Mesothelial cell of epicardium (in vitro differentiated cells): ENCODE data around the gene KLF13. TPM values are rescaled to one million over a fixed set of nuclear protein-coding genes. Genes with fewer than 3 reads are reported as not detected.

Source experiments
- DNase-seq, 2 experiments: peaks; one replicate each; pipeline ENCODE4 v3.0.0; 2021; ENCODE audit warnings: low spot score in 2 of 2; ENCODE audit not compliant: unreplicated experiment in 2 of 2
- H3K27ac Mint-ChIP-seq: 2 replicates; pipeline ENCODE4 v1.8.0; 2021; ENCODE audit warnings: mixed read lengths
- H3K27me3 Mint-ChIP-seq: 2 replicates; pipeline ENCODE4 v1.8.0; 2021; ENCODE audit warnings: low read depth, mixed read lengths
- H3K36me3 Mint-ChIP-seq: 2 replicates; pipeline ENCODE4 v1.8.0; 2021; ENCODE audit warnings: mixed read lengths
- H3K4me1 Mint-ChIP-seq: 2 replicates; pipeline ENCODE4 v1.8.0; 2021; ENCODE audit warnings: mixed read lengths
- H3K4me3 Mint-ChIP-seq: 2 replicates; pipeline ENCODE4 v1.8.0; 2021; ENCODE audit warnings: mild to moderate bottlenecking, moderate library complexity, mixed read lengths
- H3K9me3 Mint-ChIP-seq: 2 replicates; pipeline ENCODE4 v1.8.0; 2021; ENCODE audit warnings: mixed read lengths
- CTCF ChIP-seq: fragments of 200-600 bp; sonication (generic); IDR thresholded peaks from one replicate; pipeline ENCODE4 v1.5.0; 2021; ENCODE audit warnings: antibody characterized with exemption; ENCODE audit not compliant: unreplicated experiment
- total RNA-seq: library from RNA; stranded (reverse); gene quantifications from 3 replicates; pipeline ENCODE4 v1.2.1, GENCODE V29; 2021

Gene KLF13
- total RNA-seq, 1 donor from 2014 or later: 28.1 TPM

GRCh38 chr15:31341496-31342195, 15.0 kb downstream of the KLF13 start:
- peaks cover 15% of the 10 kb centered on the region for H3K4me1 Mint-ChIP-seq
- H3K4me3 Mint-ChIP-seq: no peak overlapping the region
- DNase-seq: no peak
- H3K9me3 Mint-ChIP-seq: no peaks in the 10 kb centered on the region
- no peak for TF ChIP-seq CTCF
- H3K36me3 Mint-ChIP-seq: no peaks in the 10 kb centered on the region
- H3K27me3 Mint-ChIP-seq: no peaks in the 10 kb centered on the region
- no peak overlapping the region for H3K27ac Mint-ChIP-seq

GRCh38 chr15:31342381-31342780, 15.7 kb downstream of the KLF13 start:
- Mint-ChIP-seq H3K9me3 (no peaks in the 10 kb centered on the region), H3K4me1 (peaks cover 15% of the 10 kb centered on the region), H3K27me3 (no peaks in the 10 kb centered on the region), H3K27ac (no peak overlapping the region), H3K4me3 (no peak overlapping the region), H3K36me3 (no peaks in the 10 kb centered on the region)
- DNase-seq: no peak
- no peak for TF ChIP-seq CTCF

GRCh38 chr15:31342781-31343626, 16.4 kb downstream of the KLF13 start:
- Mint-ChIP-seq H3K27me3 (no peaks in the 10 kb centered on the region), H3K9me3 (no peaks in the 10 kb centered on the region), H3K4me1 (peaks cover 14% of the 10 kb centered on the region), H3K36me3 (no peaks in the 10 kb centered on the region), H3K4me3 (no peak overlapping the region), H3K27ac (no peak overlapping the region)
- no peak for DNase-seq
- no peak for TF ChIP-seq CTCF

DNA sequence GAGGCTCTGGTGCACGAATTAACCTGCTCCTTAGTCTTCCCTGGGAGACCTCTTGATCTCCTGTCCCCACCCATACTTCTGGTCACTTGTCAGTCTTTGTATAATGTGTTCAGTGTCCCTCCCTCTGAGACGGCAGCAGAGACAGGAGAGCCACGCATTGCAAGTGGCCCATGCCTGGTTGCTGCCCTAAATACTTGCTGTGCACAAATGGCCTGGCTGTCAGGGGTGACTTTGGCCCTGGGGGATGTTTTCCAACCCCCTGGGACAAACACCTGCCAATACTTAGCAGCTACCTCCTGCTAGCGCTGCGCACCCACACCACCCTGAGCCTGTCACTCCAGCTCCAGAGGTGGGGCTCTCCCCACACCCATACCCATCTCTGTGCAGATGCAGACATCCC, 17.2 kb downstream of the KLF13 start:
- Mint-ChIP-seq H3K4me1 (peaks cover 9% of the 10 kb centered on the region), H3K9me3 (no peaks in the 10 kb centered on the region), H3K27me3 (no peaks in the 10 kb centered on the region), H3K4me3 (no peak overlapping the region), H3K36me3 (no peaks in the 10 kb centered on the region), H3K27ac (no peak overlapping the region)
- TF ChIP-seq CTCF: no peak
- no peak for DNase-seq

- no peak for TF ChIP-seq CTCF
- Mint-ChIP-seq H3K36me3 (no peaks in the 10 kb centered on the region), H3K27ac (no peak overlapping the region), H3K4me1 (peaks cover 4% of the 10 kb centered on the region), H3K4me3 (no peak overlapping the region), H3K27me3 (no peaks in the 10 kb centered on the region), H3K9me3 (no peaks in the 10 kb centered on the region)
- DNase-seq: no peak
Measured at GRCh38 chr15:31344266-31344665, 17.6 kb downstream of the KLF13 start.
